Stimulated activated CD4-positive, alpha-beta T cell treated with anti-CD3 and anti-CD28 coated beads, TNF-alpha, amount 100 ng/mL, for 48 hours (primary cell): ENCODE measurements around the gene GCGR.

Source experiments
- DNase-seq, 3 donors: peaks; one replicate each; pipeline ENCODE4 v3.0.0-alpha.2; 2020; ENCODE audit warnings: low read depth in 3 of 3

The GCGR gene

GRCh38 chr17:81846743-81847689 lies 43.1 kb downstream of the GCGR start:
- DNase-seq = no peak

DNA sequence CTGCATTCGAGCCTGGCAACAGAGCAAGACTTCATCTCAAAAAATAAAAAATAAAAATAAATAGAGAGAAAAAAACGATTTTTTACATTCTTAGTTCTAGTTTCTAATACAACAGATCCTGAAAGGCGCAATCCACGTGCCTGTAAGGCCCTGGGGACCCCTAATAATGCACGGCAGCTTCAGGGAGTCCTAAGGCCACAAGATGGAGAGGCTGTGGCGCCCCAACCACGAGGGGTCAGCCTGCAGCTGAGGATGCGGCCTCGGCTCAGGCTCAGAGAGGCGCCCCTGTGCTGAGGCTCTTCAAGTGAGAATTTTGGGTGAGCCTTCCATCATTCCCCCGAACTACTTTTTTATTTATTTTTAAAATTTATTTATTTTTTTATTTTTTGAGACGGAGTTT lies 45.5 kb downstream of the GCGR start:
- no peak for DNase-seq

DNA sequence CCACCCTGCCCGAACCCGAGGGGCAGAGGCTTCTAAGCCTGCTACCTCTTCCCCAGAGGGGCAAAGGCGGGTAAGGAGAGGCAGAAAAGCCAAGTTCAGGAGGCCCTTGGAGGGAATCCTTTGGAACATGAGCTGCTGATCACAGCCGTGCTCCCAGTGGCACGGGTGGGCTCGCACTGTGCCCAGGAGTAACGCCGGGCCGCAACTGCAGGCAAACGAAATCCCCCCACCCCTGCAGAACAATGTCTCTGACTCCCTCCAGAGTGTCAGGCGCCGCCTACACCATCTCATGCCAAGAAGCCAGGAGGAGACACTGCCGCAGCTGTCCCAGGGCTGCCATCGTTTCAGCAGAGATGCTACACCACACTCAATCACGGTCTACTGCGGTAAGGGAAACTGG lies 47.5 kb downstream of the GCGR start:
- DNase-seq = no peak

DNA sequence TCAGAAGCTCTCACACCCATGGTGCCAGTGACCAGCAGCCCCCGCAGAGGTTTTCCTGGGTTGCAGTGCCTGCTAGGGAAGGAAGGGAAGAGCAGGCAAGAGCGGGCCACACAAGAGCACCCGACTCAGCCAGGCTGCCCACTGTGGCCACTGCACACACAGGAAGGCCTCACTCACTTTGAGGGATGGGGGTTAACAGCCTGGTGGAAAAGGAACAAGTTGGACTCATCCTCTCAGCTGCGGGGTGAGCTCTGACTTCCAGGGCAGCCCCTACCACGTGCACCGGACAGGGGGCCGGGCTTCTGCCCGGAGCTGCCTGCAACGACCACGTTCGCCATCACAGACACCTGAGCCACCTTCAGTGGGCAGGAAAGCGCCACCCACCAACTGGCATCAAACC lies 48.3 kb downstream of the GCGR start:
- no peak for DNase-seq

- no peak for DNase-seq
These were observed 51.2 kb downstream of the GCGR start for GRCh38 chr17:81854974-81855774.

DNA sequence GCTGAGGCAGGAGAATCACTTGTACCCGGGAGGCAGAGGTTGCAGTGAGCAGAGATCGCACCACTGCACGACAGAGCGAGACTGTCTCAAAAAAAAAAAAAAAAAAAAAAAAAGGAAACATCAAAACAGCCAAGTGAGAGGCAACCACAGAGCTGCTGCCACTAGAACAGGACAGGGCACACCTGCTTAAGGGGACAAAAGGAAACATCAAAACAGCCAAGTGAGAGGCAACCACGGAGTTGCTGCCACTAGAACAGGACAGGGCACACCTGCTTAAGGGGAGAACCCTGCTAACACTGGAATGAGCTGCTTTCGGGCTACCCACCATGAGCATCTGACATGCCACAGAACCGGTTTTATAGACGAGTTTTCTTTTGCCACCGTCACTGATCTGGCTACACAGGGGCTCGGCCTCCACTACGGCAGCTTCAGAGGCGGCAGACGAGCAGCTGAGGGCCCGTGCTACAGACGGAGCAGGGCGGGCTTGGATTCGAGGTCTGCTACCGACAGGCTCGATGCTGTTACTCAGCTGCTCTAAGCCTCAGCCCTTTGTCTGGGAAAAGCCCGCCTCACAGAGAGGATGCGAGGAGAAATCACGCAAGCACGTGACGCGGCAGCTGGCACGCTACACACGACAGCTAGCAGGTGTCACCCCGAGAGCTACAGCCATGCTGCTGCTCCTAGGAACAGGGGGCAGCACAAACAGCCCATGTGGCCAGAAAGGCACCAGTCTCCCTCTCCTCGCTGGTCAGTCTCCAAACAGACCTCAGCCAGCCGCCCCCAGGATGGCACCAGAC lies 54.4 kb downstream of the GCGR start:
- no peak for DNase-seq

- DNase-seq = no peak
These were observed 55.3 kb downstream of the GCGR start for GRCh38 chr17:81858967-81859905.

DNA sequence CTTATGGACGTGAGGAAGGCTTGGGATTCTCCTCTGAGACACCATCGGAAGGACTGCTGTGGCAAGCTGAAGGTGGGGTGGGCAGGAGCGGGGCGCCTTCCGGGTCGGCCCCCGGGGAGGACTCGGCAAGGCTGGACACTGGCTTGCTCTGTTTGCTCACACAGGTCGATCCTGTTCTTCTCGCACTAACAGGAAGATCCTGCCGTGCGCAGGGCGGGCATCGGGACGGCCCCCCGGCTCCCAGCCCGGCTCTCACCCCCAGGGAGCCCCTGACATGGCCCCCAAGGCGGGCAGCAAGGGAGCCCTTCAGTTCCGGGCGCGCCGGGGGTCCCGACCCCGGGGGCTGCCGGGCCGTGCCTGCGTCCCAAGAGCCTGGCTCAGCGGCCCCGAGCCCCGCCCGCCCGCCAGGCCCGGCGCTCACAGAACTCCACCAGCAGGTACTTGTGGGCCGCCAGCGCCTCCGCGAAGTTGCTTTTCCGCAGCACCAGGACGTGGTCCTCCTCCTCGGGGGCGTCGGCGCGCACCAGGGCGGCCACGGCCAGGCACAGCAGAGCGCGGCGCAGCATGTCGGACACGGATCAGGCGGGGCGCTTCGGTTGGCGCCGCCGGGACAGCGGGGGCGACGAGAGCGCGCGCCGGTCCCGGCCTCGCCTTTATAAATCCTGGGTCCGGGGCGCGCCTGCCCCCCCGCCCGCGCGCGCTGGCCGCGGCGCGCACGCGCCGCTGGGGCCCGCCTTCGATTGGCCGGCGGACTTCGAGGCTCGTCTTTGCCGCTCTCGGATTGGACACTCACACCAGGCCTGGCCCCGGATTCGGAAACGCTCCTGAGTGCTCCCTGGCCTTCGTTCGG lies 56.2 kb downstream of the GCGR start, which contains the start of gene P4HB:
Gene P4HB (minus strand): TSS at position 630 of the 850 bp plus-strand sequence. CDS start 64 bp downstream, at position 566.
- DNase-seq = no peak

DNA sequence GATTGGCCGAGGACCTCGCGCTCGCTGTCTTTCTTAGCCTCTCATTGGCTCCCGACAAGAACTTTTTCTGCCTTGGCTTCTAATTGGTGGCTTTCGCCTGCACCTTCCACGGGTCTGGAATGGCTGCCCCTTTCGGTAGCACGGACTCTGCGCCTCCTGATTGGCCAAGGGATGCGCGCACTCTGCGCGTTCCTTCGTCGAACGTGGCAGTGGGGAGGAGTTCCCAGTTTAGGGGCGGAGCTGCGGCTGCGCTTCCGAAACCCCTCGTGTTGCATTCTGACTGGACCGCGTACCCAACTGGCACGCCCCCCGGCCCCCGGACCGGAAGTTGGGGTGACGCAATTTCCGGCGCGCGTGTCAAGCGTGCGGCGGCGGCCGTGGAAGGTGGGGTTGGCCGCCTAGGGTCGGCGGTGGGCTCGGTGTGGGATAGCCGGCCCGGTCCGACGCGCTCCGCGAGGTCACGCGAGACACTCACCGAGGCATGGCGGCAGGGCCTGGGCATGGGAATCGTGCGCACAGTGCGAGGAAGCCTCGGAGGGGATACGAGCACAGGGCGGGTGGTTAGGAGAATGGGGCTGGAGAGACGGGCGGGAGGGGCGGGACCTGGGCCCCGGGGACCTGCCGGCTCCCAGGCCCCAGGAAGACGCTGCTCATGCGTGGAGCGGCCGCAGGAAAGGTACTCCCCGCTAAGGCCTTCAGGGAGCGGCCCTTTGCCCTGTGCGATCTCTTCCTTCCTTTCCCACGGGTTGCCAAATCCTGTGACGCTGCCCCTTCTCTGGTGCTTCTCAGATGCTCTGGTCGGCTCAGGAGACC lies 57.0 kb downstream of the GCGR start:
- DNase-seq = peak; percentile 98 to 99 (median 99)

DNA sequence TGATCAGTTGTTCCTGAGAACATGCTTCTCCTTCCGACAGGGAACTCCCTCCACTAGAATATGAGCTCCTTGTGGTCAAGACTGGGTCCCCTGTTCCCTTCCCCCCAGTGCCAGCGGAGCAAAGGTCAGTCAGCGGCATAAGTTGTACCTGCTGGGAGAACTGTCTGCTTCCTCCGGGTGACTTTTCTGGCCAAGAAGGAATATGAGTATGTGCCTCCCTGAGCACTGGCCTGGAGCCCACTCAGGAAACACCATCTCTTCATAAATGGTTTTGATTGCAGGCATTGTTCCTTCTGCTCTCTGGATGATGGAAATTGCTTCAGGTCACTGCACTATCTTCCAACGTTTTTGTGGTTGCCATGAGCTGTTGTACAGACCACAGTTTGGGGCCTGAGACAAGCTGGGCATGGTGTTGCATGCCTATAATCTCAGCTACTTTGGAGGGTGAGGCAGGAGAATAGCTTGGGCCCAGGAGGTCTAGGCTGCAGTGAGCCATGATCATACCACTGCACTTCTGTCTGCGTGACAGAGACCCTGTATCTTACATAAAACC lies 59.2 kb downstream of the GCGR start:
- no peak for DNase-seq
